HG02610 (cell line): ENCODE measurements around the gene MARCHF4.

Experiments used
- ATAC-seq: cut with Tn5 transposase; IDR thresholded peaks from one replicate; pipeline ENCODE4 v1.9.1; 2021; ENCODE audit warnings: mild to moderate bottlenecking, moderate library complexity; ENCODE audit not compliant: unreplicated experiment

The MARCHF4 gene, protein sequence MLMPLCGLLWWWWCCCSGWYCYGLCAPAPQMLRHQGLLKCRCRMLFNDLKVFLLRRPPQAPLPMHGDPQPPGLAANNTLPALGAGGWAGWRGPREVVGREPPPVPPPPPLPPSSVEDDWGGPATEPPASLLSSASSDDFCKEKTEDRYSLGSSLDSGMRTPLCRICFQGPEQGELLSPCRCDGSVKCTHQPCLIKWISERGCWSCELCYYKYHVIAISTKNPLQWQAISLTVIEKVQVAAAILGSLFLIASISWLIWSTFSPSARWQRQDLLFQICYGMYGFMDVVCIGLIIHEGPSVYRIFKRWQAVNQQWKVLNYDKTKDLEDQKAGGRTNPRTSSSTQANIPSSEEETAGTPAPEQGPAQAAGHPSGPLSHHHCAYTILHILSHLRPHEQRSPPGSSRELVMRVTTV

GRCh38 chr2:216371721-216372702, at the start of gene MARCHF4:
Gene MARCHF4 (minus strand): TSS chr2:216372483. CDS start chr2:216370260, 2,223 bp downstream.
- ATAC-seq, result no peak

DNA sequence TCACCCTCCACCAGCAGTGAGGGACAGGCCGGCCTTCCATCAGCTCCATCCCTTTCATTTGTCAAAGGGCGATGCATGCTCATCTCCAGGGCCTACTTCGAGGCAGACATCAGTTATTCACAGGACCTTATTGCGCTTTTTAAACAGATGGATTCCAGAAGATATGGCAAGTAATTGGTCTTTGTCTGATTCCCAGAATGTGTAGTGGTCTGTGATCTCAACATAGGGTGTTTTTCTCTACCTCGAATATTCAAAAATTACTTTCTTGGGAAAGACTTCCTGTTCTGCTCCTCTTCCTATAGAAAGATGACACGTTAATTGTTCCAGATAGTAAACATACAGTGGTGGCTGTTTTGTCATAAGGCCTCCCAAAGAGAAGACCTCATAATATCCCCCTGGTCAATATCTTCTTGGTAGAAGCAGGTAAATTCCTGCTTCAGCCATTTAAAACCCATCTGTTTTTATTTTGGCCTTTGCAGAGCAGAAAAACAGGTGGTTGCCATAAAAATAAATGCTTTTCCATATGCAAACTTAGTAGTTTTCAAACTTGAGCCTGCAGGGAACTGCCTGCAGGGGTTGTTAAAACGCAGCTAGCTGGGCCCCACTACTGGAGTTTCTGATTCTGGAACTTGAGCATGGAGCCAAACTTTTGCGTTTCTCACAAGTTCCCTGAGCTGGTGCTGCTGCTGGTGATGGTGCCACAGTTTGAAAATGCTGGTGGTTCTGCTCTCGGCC, 48.3 kb upstream of the MARCHF4 start:
- no peak for ATAC-seq

- ATAC-seq, result no peak
These were observed 46.7 kb upstream of the MARCHF4 start for GRCh38 chr2:216418981-216419380.

- no peak for ATAC-seq
These were observed 44.5 kb upstream of the MARCHF4 start for GRCh38 chr2:216416571-216417307.

DNA sequence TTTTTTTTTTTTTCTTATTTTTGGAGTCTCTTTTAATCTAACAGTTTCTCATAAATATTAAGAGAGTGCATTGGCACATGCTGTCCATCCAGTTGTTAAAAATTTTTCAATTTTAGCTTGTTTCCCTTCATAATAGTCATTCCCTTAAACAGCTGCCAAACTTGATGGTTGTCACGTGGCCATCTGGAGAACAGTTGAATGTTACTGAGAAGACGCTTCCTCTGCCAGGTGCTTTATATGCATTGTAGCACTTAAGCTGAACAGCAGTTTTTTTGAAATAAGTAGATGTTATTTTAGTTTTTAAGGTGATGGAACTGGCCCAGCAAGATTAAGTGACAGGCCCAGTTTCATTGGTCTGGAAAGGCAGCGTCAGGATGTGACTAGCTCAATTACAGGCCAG, 43.3 kb upstream of the MARCHF4 start:
- ATAC-seq, result no peak

DNA sequence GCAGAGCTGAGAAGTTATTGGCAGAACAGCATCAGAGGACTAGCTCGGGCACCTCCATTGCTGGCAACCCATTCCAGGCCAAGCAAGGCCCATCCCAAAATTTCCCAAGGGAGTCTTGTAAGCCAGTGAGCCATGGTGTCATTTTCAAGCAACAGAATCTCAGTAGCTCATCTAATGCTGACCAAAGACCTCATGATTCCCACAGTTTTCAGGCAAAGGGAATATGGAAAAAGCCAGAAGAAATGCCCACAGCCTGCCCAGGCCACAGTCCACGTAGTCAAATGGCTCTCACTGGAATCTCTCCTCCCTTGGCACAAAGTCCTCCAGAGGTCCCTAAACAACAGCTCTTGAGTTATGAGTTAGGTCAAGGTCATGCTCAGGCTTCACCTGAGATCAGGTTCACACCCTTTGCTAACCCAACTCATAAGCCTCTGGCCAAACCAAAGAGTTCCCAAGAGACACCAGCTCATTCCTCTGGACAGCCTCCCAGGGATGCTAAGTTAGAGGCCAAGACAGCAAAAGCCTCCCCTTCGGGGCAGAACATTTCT, 42.6 kb upstream of the MARCHF4 start:
- no peak for ATAC-seq

GRCh38 chr2:216413882-216414281, 41.6 kb upstream of the MARCHF4 start:
- no peak for ATAC-seq

DNA sequence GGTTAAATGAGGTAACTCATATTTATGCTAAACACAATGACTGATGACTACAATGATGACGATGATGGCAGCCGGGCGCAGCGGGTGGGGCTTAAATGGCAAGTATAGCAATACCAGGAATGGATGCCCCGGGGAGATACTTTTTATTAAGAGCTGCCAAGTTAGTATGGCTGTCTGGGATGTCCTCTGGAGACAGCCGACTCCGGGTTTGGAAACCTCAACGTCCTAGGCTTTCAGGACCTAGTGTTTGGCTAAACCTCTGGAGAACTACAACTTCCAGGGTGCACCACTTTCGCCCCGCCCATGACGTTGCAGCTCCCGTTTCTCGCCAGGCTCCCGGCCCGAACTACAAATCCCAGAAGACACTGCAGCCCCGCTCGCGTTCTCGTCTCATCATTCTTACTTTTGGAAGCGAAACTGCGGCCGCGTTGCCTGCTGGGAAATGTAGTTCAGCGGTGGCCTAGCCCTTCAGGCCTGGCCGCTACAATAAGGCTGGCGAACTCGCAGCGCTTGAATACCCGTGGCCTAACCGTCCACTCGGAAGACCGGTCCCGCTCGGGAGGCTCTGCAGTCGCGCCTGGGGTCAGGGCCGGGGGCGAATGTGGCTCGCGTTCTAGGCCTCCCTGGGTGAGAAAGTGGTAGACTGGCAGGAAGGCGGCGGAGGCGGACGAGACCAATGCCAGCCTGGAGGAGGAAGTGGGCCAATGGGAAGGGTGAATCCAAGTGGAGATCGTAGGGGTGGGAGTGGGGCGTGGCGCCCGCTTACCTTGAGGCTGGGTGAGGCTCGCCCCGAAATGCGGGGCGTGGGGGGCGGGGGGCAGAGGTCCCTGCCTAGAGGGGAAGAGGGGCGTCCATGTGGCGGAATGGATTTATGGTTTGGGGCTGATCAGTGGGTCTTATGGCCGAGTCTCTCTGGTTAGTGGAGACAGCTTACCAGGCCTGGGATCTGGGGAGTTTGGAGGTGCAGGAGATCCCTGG, 40.0 kb upstream of the MARCHF4 start, which contains the start of gene SMARCAL1:
Gene SMARCAL1 (plus strand): TSS at position 463 of the 978 bp plus-strand sequence. CDS start 2,221 bp downstream, outside the sequence.
- ATAC-seq, result peak; percentile 93

GRCh38 chr2:216410550-216410949, 38.3 kb upstream of the MARCHF4 start:
- ATAC-seq, result no peak

DNA sequence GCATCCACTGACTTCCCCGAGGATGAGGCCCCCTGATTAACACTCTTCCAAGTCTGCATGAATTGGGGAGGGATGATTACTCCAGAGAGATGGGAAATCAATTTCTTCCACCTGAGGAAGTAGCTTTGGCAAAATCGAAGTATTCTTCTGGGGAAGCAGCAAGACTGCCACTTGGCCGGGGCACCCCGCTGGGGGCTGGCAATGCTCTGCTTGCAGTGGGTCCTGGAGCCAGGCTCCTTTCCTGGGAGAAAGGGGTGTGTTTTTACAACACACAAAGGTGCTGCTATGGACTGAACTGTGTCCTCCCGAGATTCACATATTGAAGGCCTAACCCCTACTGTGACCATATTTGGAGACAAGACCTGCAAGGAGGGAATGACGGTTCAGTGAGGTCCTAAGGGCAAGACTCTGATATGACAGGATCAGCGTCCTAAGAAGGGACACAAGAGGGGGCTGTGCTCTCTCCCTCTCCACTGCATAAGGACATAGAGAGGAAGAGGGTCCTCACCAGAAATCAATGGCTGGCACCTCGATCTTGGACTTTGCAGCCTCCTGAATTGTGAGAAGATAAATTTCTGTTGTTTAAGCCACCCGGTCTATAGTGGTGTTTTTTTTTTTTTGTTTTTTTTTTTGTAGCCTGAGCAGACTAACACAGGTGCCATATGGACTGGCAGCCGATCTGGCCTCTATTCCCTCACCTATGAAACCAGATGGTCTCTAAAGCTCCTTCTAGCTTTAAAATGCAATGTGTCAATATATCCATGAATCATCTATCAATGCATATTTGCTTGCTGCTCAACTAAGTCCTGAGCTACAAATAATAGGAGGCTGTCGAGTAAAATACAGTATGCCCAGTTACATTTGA, 36.4 kb upstream of the MARCHF4 start:
- ATAC-seq, result no peak

DNA sequence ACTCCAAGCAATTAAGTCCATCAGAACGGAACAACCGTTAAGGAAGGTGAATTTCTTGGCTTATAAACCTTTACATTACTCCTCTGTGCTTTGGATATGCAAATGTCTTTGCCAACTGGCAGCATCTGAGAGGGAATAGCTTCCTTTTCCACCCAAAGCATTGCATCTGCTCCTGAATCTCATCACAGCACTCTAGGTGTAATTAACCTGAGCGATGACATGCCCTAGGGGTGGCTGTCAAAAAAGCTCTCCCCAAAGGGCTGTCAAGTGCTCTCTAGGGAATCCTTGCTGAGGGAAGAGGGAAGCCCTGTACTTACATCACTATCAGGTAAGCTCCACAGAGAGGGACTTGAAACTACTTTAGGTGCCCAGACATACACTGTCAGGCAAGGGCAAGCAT, 34.5 kb upstream of the MARCHF4 start:
- no peak for ATAC-seq

DNA sequence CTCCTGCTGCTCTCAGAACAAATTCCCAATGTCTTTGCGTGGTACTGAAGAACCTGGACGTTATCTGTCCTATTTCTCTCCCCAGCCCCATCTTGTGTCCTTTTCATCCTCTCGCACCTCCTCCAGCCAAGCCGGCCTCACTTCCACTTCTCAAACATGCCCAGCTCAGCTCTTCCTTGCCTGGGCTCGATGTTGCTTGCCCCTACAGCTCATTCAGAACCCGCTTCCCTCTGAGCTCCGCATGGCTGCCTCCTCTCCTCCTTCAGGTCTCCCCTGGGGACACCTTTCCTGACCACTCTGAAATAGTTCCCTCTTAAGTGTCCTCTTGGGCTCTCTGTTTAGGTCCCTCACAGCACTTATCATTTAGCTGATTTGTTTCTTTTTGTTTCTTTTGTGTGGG, 33.3 kb upstream of the MARCHF4 start:
- no peak for ATAC-seq

DNA sequence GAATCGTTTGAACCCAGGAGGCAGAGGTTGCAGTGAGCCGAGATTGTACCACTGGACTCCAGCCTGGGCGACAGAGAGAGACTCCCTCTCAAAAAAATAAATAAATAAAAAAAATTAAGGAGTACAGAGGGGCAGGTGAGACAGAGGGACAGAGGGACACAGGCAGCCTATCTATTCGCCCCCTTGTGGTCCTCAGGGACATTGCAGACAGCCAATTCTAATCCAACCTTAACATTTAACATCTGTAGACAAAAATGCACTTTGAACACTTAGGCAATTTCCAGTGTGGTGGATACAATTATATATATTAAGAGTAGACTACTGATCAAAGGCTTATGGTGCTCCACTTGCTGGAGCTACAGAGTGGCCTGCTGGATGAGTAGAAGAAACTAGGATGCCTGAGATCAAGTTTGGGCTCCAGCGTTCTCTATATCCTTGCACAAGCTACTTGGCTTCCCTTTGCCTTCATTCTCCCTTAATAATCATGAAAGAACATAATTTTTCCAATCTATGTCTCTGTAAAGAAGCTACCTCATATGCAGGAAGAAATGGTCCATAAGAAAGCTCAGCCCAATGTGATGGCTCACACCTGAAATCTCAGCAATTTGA, 31.8 kb upstream of the MARCHF4 start:
- no peak for ATAC-seq

- ATAC-seq, result no peak
These were observed 30.5 kb upstream of the MARCHF4 start for GRCh38 chr2:216402751-216403150.

GRCh38 chr2:216399621-216400020, 27.3 kb upstream of the MARCHF4 start:
- no peak for ATAC-seq

GRCh38 chr2:216394881-216395280, 22.6 kb upstream of the MARCHF4 start:
- no peak for ATAC-seq
